HG03342 (cell line): ENCODE measurements around the gene USP38.
"Not testable (repeated sequence)": the region's sequence is repeated elsewhere in the genome, so short reads cannot be mapped to it uniquely, and the experiment has no call there.

Source experiments
- ATAC-seq: cut with Tn5 transposase; IDR thresholded peaks from one replicate; pipeline ENCODE4 v1.9.1; 2021; ENCODE audit warnings: mild to moderate bottlenecking, moderate library complexity; ENCODE audit not compliant: unreplicated experiment

USP38 gene

DNA sequence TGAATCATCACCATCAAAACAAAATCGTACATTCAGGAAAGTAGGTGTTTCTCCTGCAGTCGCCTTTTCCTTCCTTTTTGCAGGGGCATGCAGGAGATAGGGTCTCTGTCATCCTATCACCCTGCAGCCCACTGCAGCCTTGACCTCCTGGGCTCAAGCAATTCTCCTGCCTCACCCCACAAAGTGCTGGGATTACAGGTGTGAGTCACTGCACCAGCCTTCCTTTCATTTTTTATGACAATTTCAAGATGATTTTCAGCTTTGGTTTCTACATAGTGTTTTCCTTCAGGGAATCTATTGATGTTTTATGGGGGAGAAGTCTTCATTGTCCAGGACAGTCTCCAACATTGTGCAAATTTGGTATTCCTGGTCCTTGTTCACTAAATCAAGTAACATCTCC lies 71.7 kb downstream of the USP38 start:
- ATAC-seq = no peak

GRCh38 chr4:143257356-143257755 lies 72.6 kb downstream of the USP38 start:
- no peak for ATAC-seq

DNA sequence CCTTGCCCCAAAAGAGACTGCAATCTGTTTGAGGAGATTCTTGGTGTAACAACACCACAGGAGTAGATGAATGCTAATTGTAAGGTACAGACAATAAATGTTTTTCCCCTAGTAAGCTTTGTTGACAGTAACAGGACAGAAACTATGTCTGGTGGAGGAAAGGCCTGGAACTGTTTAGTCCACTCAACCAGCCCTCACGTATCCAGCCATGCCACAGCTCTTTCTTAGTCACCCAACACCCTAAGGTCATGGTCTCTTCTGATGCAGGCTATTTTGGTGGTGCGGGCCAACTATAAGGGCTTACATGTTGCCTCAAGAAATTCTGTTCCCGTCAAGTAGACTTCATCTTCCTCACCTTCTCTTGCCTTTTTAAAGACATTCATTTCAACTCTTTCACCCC lies 76.0 kb downstream of the USP38 start:
- ATAC-seq = no peak

DNA sequence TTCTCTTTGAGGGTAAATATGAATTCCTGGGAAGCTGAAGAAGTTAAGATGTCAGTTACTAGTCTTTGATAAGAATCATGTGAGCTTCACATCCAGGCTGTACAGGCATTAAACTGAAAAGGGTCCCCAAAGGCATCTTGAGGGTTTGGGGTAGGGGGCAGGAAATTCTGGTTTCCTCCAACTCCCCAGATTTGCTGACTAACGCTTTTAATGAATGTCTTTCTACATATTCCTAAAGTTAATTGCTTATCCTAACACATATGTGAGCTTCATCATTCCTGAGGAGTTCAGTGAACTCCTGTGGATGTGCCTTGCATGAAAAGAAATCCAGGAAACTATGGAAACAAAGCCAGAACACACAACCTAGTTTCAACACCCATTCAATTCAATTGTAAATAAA lies 78.1 kb downstream of the USP38 start:
- ATAC-seq = no peak

- not testable (repeated sequence) for ATAC-seq
Measured at GRCh38 chr4:143267690-143268089, 83.0 kb downstream of the USP38 start.

- no peak for ATAC-seq
Measured at GRCh38 chr4:143270256-143270838, 85.6 kb downstream of the USP38 start.
